Fibroblast of pulmonary artery (primary cell): ENCODE measurements around the gene ZNF865.

Experiments used
- DNase-seq: peaks from one replicate; pipeline ENCODE4 v3.0.0-alpha.2; 2010; ENCODE audit warnings: low read depth
- H3K4me3 ChIP-seq: replicated peaks from 2 replicates; pipeline ENCODE4 v1.5.1; 2011; ENCODE audit warnings: low read depth, mild to moderate bottlenecking, control low read depth, low read length, moderate library complexity
- TF ChIP-seq, protein P1 (sequence below): IDR thresholded peaks from 2 replicates; pipeline ENCODE4 v1.5.1; 2011; ENCODE audit warnings: mild to moderate bottlenecking, control low read depth, low read length, inconsistent platforms; ENCODE audit errors: missing control alignments

ZNF865 gene

DNA sequence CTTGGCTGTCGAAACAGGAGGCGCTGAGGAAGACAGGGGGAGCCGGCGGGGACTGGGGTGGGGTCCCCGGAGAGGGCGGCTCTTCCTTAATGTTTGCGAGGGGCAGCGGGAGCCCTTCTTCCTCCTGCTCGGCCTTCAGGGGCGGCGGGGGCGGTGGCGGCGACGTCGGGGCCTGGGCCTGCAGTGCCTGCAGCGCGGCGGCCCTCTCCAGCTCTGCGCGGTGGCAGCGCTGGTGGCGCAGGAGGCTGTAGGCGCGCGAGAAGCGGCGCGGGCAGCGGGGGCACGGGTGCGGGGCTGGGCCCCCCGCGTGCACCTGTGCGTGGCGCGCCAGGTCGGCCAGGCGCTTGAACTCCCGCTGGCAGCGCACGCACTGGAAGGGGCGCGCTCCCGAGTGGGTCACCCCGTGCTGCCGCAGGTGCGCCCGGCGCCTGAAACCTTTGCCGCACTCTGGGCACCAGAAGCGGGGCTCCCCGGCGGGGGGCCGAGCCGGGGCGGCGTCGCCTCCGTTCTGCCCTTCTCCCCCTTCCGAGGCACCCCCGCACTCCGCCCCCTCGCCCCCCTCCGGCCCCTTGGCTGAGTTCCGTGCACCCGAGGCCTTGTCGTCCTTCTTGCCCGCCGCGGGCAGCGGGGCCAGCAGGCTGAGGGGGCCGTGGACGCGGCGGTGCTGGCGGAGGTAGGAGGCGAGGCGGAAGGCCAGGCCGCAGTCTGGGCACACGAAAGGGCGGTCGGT is 27.3 kb upstream of the ZNF865 start:
- no peak for DNase-seq
- no peak overlapping the region for H3K4me3 ChIP-seq
- TF ChIP-seq, protein P1, sequence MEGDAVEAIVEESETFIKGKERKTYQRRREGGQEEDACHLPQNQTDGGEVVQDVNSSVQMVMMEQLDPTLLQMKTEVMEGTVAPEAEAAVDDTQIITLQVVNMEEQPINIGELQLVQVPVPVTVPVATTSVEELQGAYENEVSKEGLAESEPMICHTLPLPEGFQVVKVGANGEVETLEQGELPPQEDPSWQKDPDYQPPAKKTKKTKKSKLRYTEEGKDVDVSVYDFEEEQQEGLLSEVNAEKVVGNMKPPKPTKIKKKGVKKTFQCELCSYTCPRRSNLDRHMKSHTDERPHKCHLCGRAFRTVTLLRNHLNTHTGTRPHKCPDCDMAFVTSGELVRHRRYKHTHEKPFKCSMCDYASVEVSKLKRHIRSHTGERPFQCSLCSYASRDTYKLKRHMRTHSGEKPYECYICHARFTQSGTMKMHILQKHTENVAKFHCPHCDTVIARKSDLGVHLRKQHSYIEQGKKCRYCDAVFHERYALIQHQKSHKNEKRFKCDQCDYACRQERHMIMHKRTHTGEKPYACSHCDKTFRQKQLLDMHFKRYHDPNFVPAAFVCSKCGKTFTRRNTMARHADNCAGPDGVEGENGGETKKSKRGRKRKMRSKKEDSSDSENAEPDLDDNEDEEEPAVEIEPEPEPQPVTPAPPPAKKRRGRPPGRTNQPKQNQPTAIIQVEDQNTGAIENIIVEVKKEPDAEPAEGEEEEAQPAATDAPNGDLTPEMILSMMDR, result no peak

DNA sequence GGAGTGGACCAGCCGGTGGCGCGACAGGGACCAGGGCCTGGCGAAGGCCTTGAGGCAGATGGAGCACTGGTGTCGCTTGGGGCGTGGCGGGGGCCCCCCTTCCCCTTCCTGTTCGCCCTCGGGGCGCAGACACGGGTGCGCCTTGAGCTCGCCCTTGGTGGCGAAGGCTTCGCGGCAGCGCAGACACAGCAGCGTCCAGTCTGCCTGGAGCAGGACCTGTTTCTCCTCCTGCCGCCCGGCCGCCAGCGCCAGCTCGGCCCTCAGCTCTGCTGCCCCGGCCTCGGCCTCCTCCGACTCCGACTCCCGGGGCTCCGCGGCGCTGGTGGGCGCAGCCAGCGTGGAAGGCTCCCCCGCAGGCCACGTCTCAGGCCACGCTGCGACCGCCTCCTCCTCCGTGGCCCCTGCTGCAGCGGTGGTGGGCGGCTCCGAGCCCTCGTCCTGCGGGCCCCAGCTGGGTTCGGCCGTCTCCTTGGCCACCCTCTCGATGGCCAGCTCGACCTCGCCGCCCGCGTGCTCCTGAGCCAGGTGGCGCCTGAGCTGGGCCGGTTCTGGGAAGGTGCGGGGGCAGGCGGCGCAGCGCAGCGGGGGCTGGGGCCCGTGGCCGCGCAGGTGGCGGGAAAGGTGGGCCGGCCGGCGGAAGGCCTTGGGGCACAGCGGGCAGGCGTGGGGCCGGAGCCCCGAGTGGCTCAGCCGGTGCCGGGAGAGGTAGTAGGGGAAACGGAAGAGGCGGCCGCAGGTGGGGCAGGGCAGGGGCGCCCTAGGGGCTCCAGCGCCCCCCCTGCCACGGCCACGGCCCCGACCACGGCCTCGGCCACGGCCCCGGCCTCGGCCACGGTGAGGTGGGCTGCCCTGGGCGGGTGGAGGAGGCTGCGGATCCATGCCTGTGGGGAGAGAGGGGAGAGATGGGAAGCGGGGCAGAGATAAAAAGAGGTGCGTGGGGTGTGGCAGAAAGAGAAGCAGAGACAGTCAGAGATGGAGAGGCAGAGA is 26.4 kb upstream of the ZNF865 start:
- H3K4me3 ChIP-seq, result peak overlapping the region; percentile 93
- DNase-seq, result no peak
- TF ChIP-seq, protein P1, result no peak

DNA sequence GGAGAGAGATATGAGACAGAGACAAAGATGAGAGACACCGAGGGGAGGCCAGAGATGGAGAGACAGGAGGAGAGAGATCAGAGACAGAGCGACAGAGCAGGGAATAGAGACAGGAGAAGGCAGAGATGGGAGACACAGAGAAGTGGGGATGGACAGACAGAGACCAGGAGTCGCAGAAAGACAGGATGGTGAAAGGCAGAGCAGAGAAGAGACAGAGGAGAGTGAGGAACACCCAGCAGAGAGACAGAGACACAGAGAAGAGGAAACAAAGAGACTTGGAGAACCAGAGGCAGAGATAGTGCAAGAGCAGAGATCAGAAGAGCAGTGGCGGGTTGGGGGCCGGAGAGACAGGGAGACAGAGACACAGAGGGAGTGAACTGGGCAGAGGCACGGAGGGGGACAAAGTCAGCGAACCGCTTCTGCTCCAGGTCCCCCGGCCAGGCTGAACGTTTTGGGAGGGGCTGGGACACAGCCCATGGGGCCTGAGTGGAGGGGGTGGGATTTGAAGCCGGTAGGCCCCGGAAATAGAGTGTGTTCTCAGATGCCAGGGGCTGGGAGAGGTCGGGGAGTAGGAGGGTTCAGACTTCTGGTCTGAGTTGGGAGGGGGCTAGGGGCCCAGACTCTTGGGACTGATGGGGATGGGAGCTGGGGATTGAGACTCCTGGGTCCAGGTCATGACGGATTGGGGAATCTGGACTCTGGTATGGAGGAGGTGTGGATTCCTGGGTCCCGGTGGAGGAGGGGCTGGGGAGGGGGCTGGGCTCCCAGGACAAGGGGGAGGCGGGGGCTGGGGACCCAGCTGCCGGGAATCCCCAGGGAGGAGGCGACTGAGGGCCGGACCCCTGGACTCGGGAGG is 25.5 kb upstream of the ZNF865 start:
- TF ChIP-seq, protein P1, result no peak
- peak overlapping the region; percentile 93 for H3K4me3 ChIP-seq
- DNase-seq, result peak; percentile 37

DNA sequence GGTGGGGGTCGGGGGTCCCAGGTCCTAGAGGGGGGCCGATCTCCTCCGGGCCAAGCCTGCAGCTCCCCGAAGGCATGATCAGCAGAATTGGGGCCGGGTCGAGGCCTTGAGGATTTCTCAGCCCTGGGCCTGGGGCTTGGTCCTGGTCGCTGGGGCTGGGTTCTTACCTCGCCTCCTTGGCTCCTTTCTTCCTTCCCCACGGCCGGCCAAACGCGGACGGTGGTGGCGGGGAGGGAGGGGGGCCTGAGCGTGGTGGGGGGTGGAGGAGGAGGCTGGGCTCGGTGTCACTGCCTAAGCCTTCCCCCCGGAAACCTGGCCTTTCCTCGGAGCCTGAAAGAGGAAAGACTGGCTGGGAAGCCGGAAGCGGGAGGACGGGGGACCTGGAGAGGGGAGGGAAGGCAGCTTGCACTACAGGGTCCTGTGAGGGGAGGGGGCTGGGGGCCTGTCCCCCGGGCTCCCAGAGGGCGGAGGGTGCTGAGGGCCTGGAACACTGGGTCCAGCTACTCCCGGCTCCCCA is 24.8 kb upstream of the ZNF865 start, which contains the start of gene ZNF579:
TSS of gene ZNF579 (minus strand) at position 221 of the 517 bp plus-strand sequence. CDS start 1,209 bp downstream, outside the sequence.
- TF ChIP-seq, protein P1, result no peak
- DNase-seq, result peak; percentile 95

DNA sequence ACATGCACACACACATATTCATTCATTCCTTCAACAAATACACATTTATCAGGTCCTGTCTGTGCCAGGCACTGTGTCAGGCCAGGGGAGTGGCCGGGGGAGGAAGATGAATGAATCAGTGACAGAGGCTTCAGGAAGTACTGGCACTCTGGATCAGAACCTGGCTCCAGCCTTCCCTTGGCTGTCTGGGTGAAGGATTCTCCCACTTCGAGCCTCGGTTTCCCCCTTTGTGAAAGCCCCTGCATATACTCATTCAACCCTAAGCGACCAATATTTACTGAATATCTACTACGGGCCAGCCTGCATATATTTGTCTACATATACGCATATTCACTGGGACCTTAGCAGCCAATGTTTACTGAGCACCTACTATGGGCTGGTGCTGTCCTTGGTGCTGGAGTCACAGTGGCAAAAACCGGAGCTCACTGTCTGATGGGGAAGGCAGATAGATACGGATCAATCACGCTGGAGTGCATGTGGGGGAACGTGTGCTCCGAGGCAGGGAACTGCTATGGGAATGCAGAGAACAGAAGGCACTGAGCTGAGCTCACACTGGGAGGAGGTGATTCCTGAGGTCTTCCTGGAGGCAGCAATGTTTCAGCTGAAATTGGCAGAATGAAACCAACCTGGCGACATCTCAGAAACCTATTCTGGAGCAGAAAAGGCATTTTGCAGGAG is 24.2 kb upstream of the ZNF865 start:
- TF ChIP-seq, protein P1, result no peak
- no peak for DNase-seq
- H3K4me3 ChIP-seq, result peak overlapping the region; percentile 93

More for the DNA sequence above, 24.8 kb upstream of the ZNF865 start, which contains the start of gene ZNF579:
- H3K4me3 ChIP-seq, result peak within 1 kb of the TSS; percentile 93
